NT2/D1 (cell line): ENCODE measurements around the gene COMMD7.

Experiments
- YY1 ChIP-seq: IDR thresholded peaks from 2 replicates; pipeline ENCODE4 v1.6.1; 2011; ENCODE audit not compliant: insufficient read length, insufficient read depth
- ZNF274 ChIP-seq: IDR thresholded peaks from 2 replicates; pipeline ENCODE4 v1.6.1; 2011; ENCODE audit warnings: mild to moderate bottlenecking, low read depth, low read length

- TF ChIP-seq YY1 (no peak), ZNF274 (no peak)
These were observed 21.0 kb upstream of the COMMD7 start for GRCh38 chr20:32764005-32764960.
